ENCODE results near the gene MUC5B. TPM values are rescaled to one million over a fixed set of nuclear protein-coding genes. Genes with fewer than 3 reads are reported as not detected.

Gene MUC5B
- total RNA-seq, 4 donors from 2014 or later, result 0.22 to 0.61 (median 0.29) TPM; not detected in 1

GRCh38 chr11:1177020-1177770 is 45.7 kb upstream of the MUC5B start:
- TF ChIP-seq POLR2A (IDR thresholded peaks at IDR 0.05) (no peak), CTCF (IDR thresholded peaks at IDR 0.05) (no peak)
- H3K4me3 ChIP-seq (ENCODE audit: low read depth, poor library complexity, severe bottlenecking), result no peak overlapping the region
- intact Hi-C loops (cut with DNase I; ENCODE audit: low total_unique reads), result no loop called here
- no peak for DNase-seq (ENCODE audit: low spot score in 2 of 2)
- 91% methylated on average over 28 to 30 of the region's 34 CpGs for WGBS, 2 donors

GRCh38 chr11:1177771-1178090 is 45.1 kb upstream of the MUC5B start:
- 85% methylated on average over 12 of the region's 12 CpGs for WGBS, 2 donors
- no peak overlapping the region for H3K4me3 ChIP-seq (ENCODE audit: low read depth, poor library complexity, severe bottlenecking)
- TF ChIP-seq POLR2A (IDR thresholded peaks at IDR 0.05) (no peak), CTCF (IDR thresholded peaks at IDR 0.05) (no peak)
- no peak for DNase-seq (ENCODE audit: low spot score in 2 of 2)
- intact Hi-C loops (cut with DNase I; ENCODE audit: low total_unique reads), result no loop called here

GRCh38 chr11:1178201-1178885 is 44.5 kb upstream of the MUC5B start:
- no peak overlapping the region for H3K4me3 ChIP-seq (ENCODE audit: low read depth, poor library complexity, severe bottlenecking)
- DNase-seq (ENCODE audit: low spot score in 2 of 2), result no peak
- TF ChIP-seq POLR2A (IDR thresholded peaks at IDR 0.05) (no peak), CTCF (IDR thresholded peaks at IDR 0.05) (no peak)
- intact Hi-C loops (cut with DNase I; ENCODE audit: low total_unique reads), result no loop called here
- WGBS, 2 donors, result 83 to 84% methylated on average over 13 to 31 of the region's 31 CpGs

GRCh38 chr11:1178906-1179305 is 44.0 kb upstream of the MUC5B start:
- 85 to 89% methylated on average over 24 to 28 of the region's 29 CpGs for WGBS, 2 donors
- intact Hi-C loops (cut with DNase I; ENCODE audit: low total_unique reads), result no loop called here
- no peak for DNase-seq (ENCODE audit: low spot score in 2 of 2)
- TF ChIP-seq POLR2A (IDR thresholded peaks at IDR 0.05), result no peak
- TF ChIP-seq CTCF (IDR thresholded peaks at IDR 0.05), result no peak
- H3K4me3 ChIP-seq (ENCODE audit: low read depth, poor library complexity, severe bottlenecking), result no peak overlapping the region

- no peak for DNase-seq (ENCODE audit: low spot score in 2 of 2)
- no peak overlapping the region for H3K4me3 ChIP-seq (ENCODE audit: low read depth, poor library complexity, severe bottlenecking)
- 76 to 92% methylated on average over 13 to 16 of the region's 17 CpGs for WGBS, 2 donors
- no peak for TF ChIP-seq POLR2A (IDR thresholded peaks at IDR 0.05)
- no peak for TF ChIP-seq CTCF (IDR thresholded peaks at IDR 0.05)
- intact Hi-C loops (cut with DNase I; ENCODE audit: low total_unique reads), result no loop called here
These were observed 43.2 kb upstream of the MUC5B start for GRCh38 chr11:1179641-1180040.
